OCI-LY1 (cell line): ENCODE data around the gene OR1J1.

Experiments used
- H2AFZ ChIP-seq: fragments of 200-600 bp; sonication (generic), shearing (Covaris generic); 2 replicates; pipeline ENCODE4 v1.6.0; 2014; ENCODE audit warnings: antibody characterized with exemption, mild to moderate bottlenecking, low read length
- H3F3A ChIP-seq: fragments of 200-600 bp; sonication (generic), shearing (Covaris generic); 2 replicates; pipeline ENCODE4 v1.6.0; 2014; ENCODE audit warnings: mild to moderate bottlenecking, antibody characterized with exemption, low read length, moderate library complexity; ENCODE audit not compliant: insufficient read depth
- H3K27ac ChIP-seq: fragments of 200-600 bp; sonication (generic); 2 replicates; pipeline ENCODE4 v1.5.1; 2014; ENCODE audit warnings: low read length, mixed run types, mild to moderate bottlenecking, low read depth; ENCODE audit not compliant: poor library complexity, severe bottlenecking
- H3K27me3 ChIP-seq: fragments of 200-600 bp; sonication (generic); 2 replicates; pipeline ENCODE4 v1.6.0; 2014; ENCODE audit warnings: antibody characterized with exemption, mild to moderate bottlenecking, low read length, moderate library complexity; ENCODE audit not compliant: insufficient read depth
- H3K36me3 ChIP-seq: fragments of 200-600 bp; sonication (generic); 2 replicates; pipeline ENCODE4 v1.6.1; 2014; ENCODE audit warnings: mild to moderate bottlenecking, antibody characterized with exemption, low read length, moderate library complexity, mixed read lengths; ENCODE audit not compliant: insufficient read depth
- H3K4me1 ChIP-seq: fragments of 200-600 bp; sonication (generic); 2 replicates; pipeline ENCODE4 v1.5.1; 2014; ENCODE audit warnings: mild to moderate bottlenecking, low read length, moderate library complexity; ENCODE audit not compliant: insufficient read depth, severe bottlenecking
- H3K4me2 ChIP-seq: fragments of 200-600 bp; sonication (generic), shearing (Covaris generic); 2 replicates; pipeline ENCODE4 v1.6.1; 2014; ENCODE audit warnings: low read length
- H3K4me3 ChIP-seq: fragments of 200-600 bp; sonication (generic); 2 replicates; pipeline ENCODE4 v1.5.1; 2014; ENCODE audit warnings: low read length, low read depth, mild to moderate bottlenecking, mixed read lengths; ENCODE audit not compliant: poor library complexity, severe bottlenecking
- H3K79me2 ChIP-seq: fragments of 200-600 bp; shearing (Covaris generic); 2 replicates; pipeline ENCODE4 v1.6.1; 2016; ENCODE audit warnings: mixed run types, low read length, mixed read lengths; ENCODE audit not compliant: insufficient read depth
- H3K9ac ChIP-seq: fragments of 200-600 bp; sonication (generic), shearing (Covaris generic); 2 replicates; pipeline ENCODE4 v1.6.1; 2014; ENCODE audit warnings: mild to moderate bottlenecking, low read length, mixed read lengths
- H3K9me2 ChIP-seq: fragments of 200-600 bp; sonication (generic), shearing (Covaris generic); 2 replicates; pipeline ENCODE4 v1.6.1; 2014; ENCODE audit warnings: low read depth, mild to moderate bottlenecking, low read length, mixed read lengths
- H3K9me3 ChIP-seq: fragments of 200-600 bp; shearing (Covaris generic); 2 replicates; pipeline ENCODE4 v1.6.1; 2014; ENCODE audit warnings: low read length, mixed read lengths
- H4K20me1 ChIP-seq: fragments of 200-600 bp; sonication (generic), shearing (Covaris generic); 2 replicates; pipeline ENCODE4 v1.6.0; 2016; ENCODE audit warnings: mild to moderate bottlenecking, low read length; ENCODE audit not compliant: insufficient read depth
- EZH2 ChIP-seq: fragments of 200-600 bp; sonication (generic), shearing (Covaris generic); IDR thresholded peaks from 2 replicates; pipeline ENCODE4 v1.8.0; 2017; ENCODE audit warnings: borderline replicate concordance, mixed run types, mild to moderate bottlenecking, antibody characterized with exemption, low read length, moderate library complexity, mixed read lengths
- TF ChIP-seq, protein P1 (sequence below): fragments of 200-600 bp; sonication (generic), shearing (Covaris generic); IDR thresholded peaks from 2 replicates; pipeline ENCODE4 v1.5.1; 2017; ENCODE audit warnings: mild to moderate bottlenecking, antibody characterized with exemption, low read length, moderate library complexity, mixed read lengths

OR1J1 gene

DNA sequence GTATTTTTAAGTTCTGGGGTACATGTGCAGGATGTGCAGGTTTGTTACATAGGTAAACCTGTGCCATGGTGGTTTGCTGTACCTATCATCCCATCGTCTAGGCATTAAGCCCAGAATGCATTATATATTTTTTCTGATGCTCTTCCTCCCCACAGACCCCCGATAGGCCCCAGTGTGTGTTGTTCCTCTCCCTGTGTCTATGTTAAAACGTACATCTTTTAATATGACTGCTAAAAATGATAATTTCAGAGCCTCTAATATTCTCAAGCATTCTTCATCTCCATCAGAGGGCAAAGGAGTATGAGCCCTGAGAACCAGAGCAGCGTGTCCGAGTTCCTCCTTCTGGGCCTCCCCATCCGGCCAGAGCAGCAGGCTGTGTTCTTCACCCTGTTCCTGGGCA lies 32.8 kb upstream of the OR1J1 start, which contains the start of gene OR1J2:
Gene OR1J2, plus strand, starts transcription at position 301 of the 400 bp plus-strand sequence. Its CDS starts 0 bp downstream, at position 301.
- Histone ChIP-seq H3K9me2 (no peaks in the 10 kb centered on the region), H3K36me3 (no peaks in the 10 kb centered on the region), H3K4me3 (no peak within 1 kb of the TSS), H3K9me3 (no peaks in the 10 kb centered on the region), H3K79me2 (no peaks in the 10 kb centered on the region), H3K4me2 (no peak within 1 kb of the TSS), H2AFZ (no peak within 1 kb of the TSS), H3K4me1 (no peaks in the 10 kb centered on the region), H3K27me3 (no peaks in the 10 kb centered on the region), H3F3A (no peaks in the 10 kb centered on the region), H4K20me1 (no peaks in the 10 kb centered on the region), H3K9ac (no peak within 1 kb of the TSS), H3K27ac (no peak within 1 kb of the TSS)
- no peak for TF ChIP-seq EZH2
- TF ChIP-seq, protein P1, sequence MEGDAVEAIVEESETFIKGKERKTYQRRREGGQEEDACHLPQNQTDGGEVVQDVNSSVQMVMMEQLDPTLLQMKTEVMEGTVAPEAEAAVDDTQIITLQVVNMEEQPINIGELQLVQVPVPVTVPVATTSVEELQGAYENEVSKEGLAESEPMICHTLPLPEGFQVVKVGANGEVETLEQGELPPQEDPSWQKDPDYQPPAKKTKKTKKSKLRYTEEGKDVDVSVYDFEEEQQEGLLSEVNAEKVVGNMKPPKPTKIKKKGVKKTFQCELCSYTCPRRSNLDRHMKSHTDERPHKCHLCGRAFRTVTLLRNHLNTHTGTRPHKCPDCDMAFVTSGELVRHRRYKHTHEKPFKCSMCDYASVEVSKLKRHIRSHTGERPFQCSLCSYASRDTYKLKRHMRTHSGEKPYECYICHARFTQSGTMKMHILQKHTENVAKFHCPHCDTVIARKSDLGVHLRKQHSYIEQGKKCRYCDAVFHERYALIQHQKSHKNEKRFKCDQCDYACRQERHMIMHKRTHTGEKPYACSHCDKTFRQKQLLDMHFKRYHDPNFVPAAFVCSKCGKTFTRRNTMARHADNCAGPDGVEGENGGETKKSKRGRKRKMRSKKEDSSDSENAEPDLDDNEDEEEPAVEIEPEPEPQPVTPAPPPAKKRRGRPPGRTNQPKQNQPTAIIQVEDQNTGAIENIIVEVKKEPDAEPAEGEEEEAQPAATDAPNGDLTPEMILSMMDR, result no peak

DNA sequence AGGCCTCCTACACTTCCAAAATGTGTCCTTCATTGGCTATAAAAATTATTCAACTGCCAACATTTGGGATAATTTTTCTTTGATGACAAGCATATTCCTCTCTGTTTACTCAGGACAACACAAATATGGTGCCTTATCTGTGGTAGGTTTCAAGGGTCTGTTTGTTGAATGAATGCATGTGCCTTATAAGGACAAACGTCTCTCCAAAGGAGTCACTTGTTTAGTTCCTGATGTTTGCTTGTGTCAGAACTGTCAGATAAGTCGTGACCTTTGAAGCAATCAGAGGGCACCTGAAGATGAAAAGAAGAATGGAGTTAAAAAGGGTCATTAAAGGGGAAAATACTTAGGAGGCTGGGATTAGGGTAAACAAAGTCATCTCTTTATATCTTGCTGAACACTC lies 29.2 kb upstream of the OR1J1 start:
- Histone ChIP-seq H3K9me2 (no peaks in the 10 kb centered on the region), H3F3A (no peaks in the 10 kb centered on the region), H3K27me3 (no peaks in the 10 kb centered on the region), H3K36me3 (no peaks in the 10 kb centered on the region), H3K4me2 (no peak overlapping the region), H3K9me3 (no peaks in the 10 kb centered on the region), H3K4me3 (no peak overlapping the region), H3K4me1 (no peaks in the 10 kb centered on the region), H4K20me1 (no peaks in the 10 kb centered on the region), H3K79me2 (no peaks in the 10 kb centered on the region), H2AFZ (no peak overlapping the region), H3K9ac (no peak overlapping the region), H3K27ac (no peak overlapping the region)
- no peak for TF ChIP-seq EZH2
- TF ChIP-seq, protein P1, result no peak

DNA sequence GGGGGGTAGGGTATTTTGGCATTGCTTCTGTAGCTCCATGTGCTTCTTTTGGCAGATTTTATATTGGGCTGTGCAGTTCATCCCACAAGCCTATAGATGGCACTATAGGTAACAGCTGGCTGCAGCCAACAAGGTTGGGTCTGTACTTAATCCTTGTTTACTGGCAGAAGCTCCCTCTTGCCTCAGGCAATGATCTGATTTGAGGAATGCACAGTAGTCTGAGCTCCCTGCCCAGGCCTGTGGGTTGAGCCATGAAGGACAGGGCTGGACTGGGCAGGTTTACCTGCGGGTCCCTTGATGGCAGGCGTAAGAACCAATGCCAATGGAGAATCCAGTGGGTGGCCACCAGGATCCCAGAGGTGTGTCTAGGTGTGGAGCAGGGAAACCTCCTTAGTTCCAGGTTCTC lies 21.2 kb upstream of the OR1J1 start:
- no peaks in the 10 kb centered on the region for H3K4me1 ChIP-seq
- no peaks in the 10 kb centered on the region for H3K9me3 ChIP-seq
- H3K27me3 ChIP-seq, result no peaks in the 10 kb centered on the region; the same call in 1 of the 2 replicates
- no peak overlapping the region for H3K4me2 ChIP-seq
- H3K9ac ChIP-seq, result no peak overlapping the region
- TF ChIP-seq, protein P1, result peak; percentile 78
- no peak for TF ChIP-seq EZH2
- no peaks in the 10 kb centered on the region for H3F3A ChIP-seq
- no peak overlapping the region for H3K4me3 ChIP-seq
- no peaks in the 10 kb centered on the region for H3K9me2 ChIP-seq
- no peaks in the 10 kb centered on the region for H3K79me2 ChIP-seq
- H4K20me1 ChIP-seq, result no peaks in the 10 kb centered on the region
- no peaks in the 10 kb centered on the region for H3K36me3 ChIP-seq
- no peak overlapping the region for H2AFZ ChIP-seq
- H3K27ac ChIP-seq, result no peak overlapping the region
